K562 (cell line): ENCODE data around the gene NUP35. TPM values are rescaled to one million over a fixed set of nuclear protein-coding genes. Genes with fewer than 3 reads are reported as not detected.
A peak's percentile ranks its signal among the peaks of the same experiment; 100 is the strongest.

ENCODE experiments used
- CHD7 ChIP-seq: fragments of 200-600 bp; sonication (generic); IDR thresholded peaks from one replicate; pipeline ENCODE4 v1.6.1; 2012; ENCODE audit warnings: mild to moderate bottlenecking, low read depth, low read length, inconsistent platforms
- CTCFL ChIP-seq: IDR thresholded peaks from 2 replicates; pipeline ENCODE4 v1.6.1; 2011; ENCODE audit warnings: borderline replicate concordance, low read depth, mild to moderate bottlenecking, moderate library complexity, low read length; ENCODE audit not compliant: insufficient read depth, poor library complexity, severe bottlenecking
- GABPB1 ChIP-seq: sonication (generic); formaldehyde crosslinking; IDR thresholded peaks from 2 replicates; pipeline ENCODE4 v1.8.0; 2022; ENCODE audit warnings: mild to moderate bottlenecking, missing genetic modification reagents
- MYC ChIP-seq, 2 experiments: fragments of 250-450 bp in 1 of 2; sonication (Bioruptor Pico) in 1 of 2; IDR thresholded peaks; 2 replicates each; pipeline versions ENCODE4 v1.5.1 to v1.6.1; 2012 to 2021; ENCODE audit warnings: low read depth in 2 of 2, borderline replicate concordance in 1 of 2, improper control_type of control experiment in 1 of 2, low read length in 1 of 2, mild to moderate bottlenecking in 1 of 2, moderate library complexity in 1 of 2
- NR1H2 ChIP-seq: sonication (generic); formaldehyde crosslinking; IDR thresholded peaks from 2 replicates; pipeline ENCODE4 v1.4.0; 2020; ENCODE audit warnings: mild to moderate bottlenecking, missing genetic modification reagents
- SMAD4 ChIP-seq: fragments of 250-450 bp; sonication (Bioruptor Pico); conservative IDR thresholded peaks from 2 replicates; pipeline ENCODE4 v1.8.0; 2021; ENCODE audit warnings: inconsistent platforms, mild to moderate bottlenecking, moderate library complexity
- TBP ChIP-seq: optimal IDR thresholded peaks from 2 replicates; pipeline ENCODE3; 2011; ENCODE audit warnings: low read depth, low read length, improper control_type of control experiment
- U2AF1 ChIP-seq: fragments of 200-400 bp; formaldehyde crosslinking; optimal IDR thresholded peaks from 2 replicates; pipeline ENCODE3; 2017; ENCODE audit warnings: mild to moderate bottlenecking, low read depth, low read length, moderate library complexity
- ZNF124 ChIP-seq: sonication (generic); formaldehyde crosslinking; IDR thresholded peaks from 2 replicates; pipeline ENCODE4 v1.8.1; 2022; ENCODE audit warnings: missing genetic modification reagents
- polyA plus RNA-seq, 8 experiments: library from polyadenylated mRNA; depleted of rRNA in 4 of 8; stranded (reverse) in 5 of 8; unstranded in 3 of 8; fragments of >200 nt; fragmentation: Nextera tagmentation in 2 of 8; fragmentation: Illumina TruSeq in 1 of 8; extraction: Ambion mirVana in 2 of 8; extraction: Trizol in 1 of 8; gene quantifications; 2 replicates each; pipeline versions ENCODE4 v1.2.1 to v1.2.3, GENCODE V29; 2011 to 2014; ENCODE audit warnings: inconsistent platforms in 1 of 8, missing spikeins in 1 of 8
- total RNA-seq, 7 experiments: library from RNA; depleted of rRNA in 6 of 7; stranded (reverse); fragments of >200 nt in 6 of 7; fragmentation: Illumina TruSeq in 2 of 7; extraction: Trizol in 2 of 7; gene quantifications; 2 replicates each; pipeline versions ENCODE4 v1.2.1 to v1.2.3, GENCODE V29; 2011 to 2021; ENCODE audit warnings: low replicate concordance in 1 of 7

Gene NUP35
- total and polyA plus RNA-seq, 9 of the 15 experiments (the other 6 are each of a cell fraction or from before 2014, with no cell fraction given) = 24.5 to 78.2 (median 51.1) TPM

GRCh38 chr2:183078464-183079138, 45.6 kb upstream of the NUP35 start, which contains the start of gene DUSP19 (continued):
- no peak for TF ChIP-seq CHD7
- TF ChIP-seq MYC (IDR thresholded peaks at IDR 0.05; ENCODE audit: low read depth, low read length) = no peak
- TF ChIP-seq MYC (CRISPR knock-in tag; IDR thresholded peaks at IDR 0.05; ENCODE audit: borderline replicate concordance, low read depth) = no peak
- TF ChIP-seq ZNF124 (CRISPR knock-in tag) = no peak
- TF ChIP-seq CTCFL = no peak
- TF ChIP-seq SMAD4 (CRISPR knock-in tag) = no peak
- TF ChIP-seq GABPB1 (CRISPR knock-in tag) = peak; percentile 71; the same call in 1 of the 2 replicates
- peak; percentile 88 for TF ChIP-seq TBP
- TF ChIP-seq NR1H2 (CRISPR knock-in tag) = no peak
- TF ChIP-seq U2AF1 = no peak
